OCI-LY7 (cell line): Measurements from ENCODE around the gene MUC4. TPM values are rescaled to one million over a fixed set of nuclear protein-coding genes. Genes with fewer than 3 reads are reported as not detected.
A peak's percentile ranks its signal among the peaks of the same experiment; 100 is the strongest.

Source experiments
- BruUV-seq: library from RNA; stranded (reverse); fragments of 400-500 nt; replicated peaks from 2 replicates; lab custom pipeline; 2021; lab: Mats Ljungman, UMichigan
- CTCF ChIA-PET: fragments of 300-600 bp; sonication (Branson Sonifier 250); formaldehyde crosslinking; loops from one replicate; lab custom pipeline; 2022; ENCODE audit warnings: antibody characterized with exemption; ENCODE audit not compliant: unreplicated experiment; lab: Charles Lee
- POLR2A ChIA-PET: fragments of 300-600 bp; sonication (Branson Sonifier 250); formaldehyde crosslinking; loops from one replicate; lab custom pipeline; 2022; ENCODE audit warnings: antibody characterized with exemption; lab: Charles Lee
- DNase-seq: peaks from one replicate; pipeline ENCODE4 v3.0.0-alpha.2; 2015; ENCODE audit warnings: low spot score
- H2AFZ ChIP-seq: fragments of 200-600 bp; sonication (generic), shearing (Covaris generic); 2 replicates; pipeline ENCODE4 v1.6.1; 2014; ENCODE audit warnings: mild to moderate bottlenecking, antibody characterized with exemption, low read length, moderate library complexity
- H3K27ac ChIP-seq: fragments of 200-600 bp; sonication (generic); 2 replicates; pipeline ENCODE4 v1.5.1; 2014; ENCODE audit warnings: mixed run types, low read depth, mild to moderate bottlenecking, moderate library complexity, low read length, inconsistent platforms; ENCODE audit not compliant: poor library complexity, severe bottlenecking
- H3K36me3 ChIP-seq: fragments of 200-600 bp; sonication (generic); 2 replicates; pipeline ENCODE4 v1.6.1; 2014; ENCODE audit warnings: mild to moderate bottlenecking, antibody characterized with exemption, low read length, moderate library complexity, mixed read lengths; ENCODE audit not compliant: insufficient read depth
- H3K4me1 ChIP-seq: fragments of 200-600 bp; sonication (generic); 2 replicates; pipeline ENCODE4 v1.5.1; 2014; ENCODE audit warnings: mild to moderate bottlenecking, low read length; ENCODE audit not compliant: insufficient read depth, poor library complexity, severe bottlenecking
- H3K4me2 ChIP-seq: fragments of 200-600 bp; sonication (generic); 2 replicates; pipeline ENCODE4 v1.6.1; 2014; ENCODE audit warnings: mild to moderate bottlenecking, low read length
- H3K4me3 ChIP-seq: fragments of 200-600 bp; sonication (generic); 2 replicates; pipeline ENCODE4 v1.5.1; 2014; ENCODE audit warnings: mild to moderate bottlenecking, low read depth, low read length; ENCODE audit not compliant: poor library complexity, severe bottlenecking
- H3K79me2 ChIP-seq: fragments of 200-600 bp; sonication (generic); 2 replicates; pipeline ENCODE4 v1.6.1; 2016; ENCODE audit warnings: low read depth, mild to moderate bottlenecking, low read length, moderate library complexity, mixed read lengths; ENCODE audit not compliant: insufficient read depth
- H3K9me2 ChIP-seq: fragments of 200-600 bp; sonication (generic); 2 replicates; pipeline ENCODE4 v1.6.1; 2016; ENCODE audit warnings: mild to moderate bottlenecking, low read length, mixed read lengths; ENCODE audit not compliant: insufficient read depth
- H3K9me3 ChIP-seq: fragments of 200-600 bp; sonication (generic); 2 replicates; pipeline ENCODE4 v1.6.1; 2014; ENCODE audit warnings: mild to moderate bottlenecking, mixed run types, low read length, mixed read lengths
- H4K20me1 ChIP-seq: fragments of 200-600 bp; sonication (generic); 2 replicates; pipeline ENCODE4 v1.6.1; 2014; ENCODE audit warnings: mild to moderate bottlenecking, antibody characterized with exemption, low read length, moderate library complexity, mixed read lengths; ENCODE audit not compliant: insufficient read depth
- CTCF ChIP-seq: fragments of 200-600 bp; sonication (generic); conservative IDR thresholded peaks from 2 replicates; pipeline ENCODE4 v1.5.1; 2014; ENCODE audit warnings: mild to moderate bottlenecking, antibody characterized with exemption, low read length, moderate library complexity, mixed read lengths
- EZH2phosphoT487 ChIP-seq: fragments of 200-600 bp; sonication (generic); IDR thresholded peaks from 2 replicates; pipeline ENCODE4 v1.6.1; 2018; ENCODE audit warnings: low read depth, borderline replicate concordance, mild to moderate bottlenecking, mixed run types, antibody characterized with exemption, low read length, moderate library complexity, mixed read lengths
- intact Hi-C: fragments of 100-400 bp; cut with micrococcal nuclease; formaldehyde crosslinking; loops from one replicate; pipeline ENCODE4 v1.10.0; 2022; ENCODE audit not compliant: unreplicated experiment
- total RNA-seq, 2 experiments: library from RNA; depleted of rRNA in 1 of 2; stranded (reverse); fragments of >200 nt in 1 of 2; shearing (Covaris generic) in 1 of 2; gene quantifications; 2 replicates each; pipeline ENCODE4 v1.2.3, GENCODE V29; 2014 to 2022

MUC4 gene
- total RNA-seq, 2 experiments from 2014 or later = 0.03 to 0.42 TPM

- H3K27ac ChIP-seq = peak overlapping the region; percentile 68
- CTCF ChIA-PET = interaction anchor here (1.9 kb wide), 1 partner anchor 12 kb away, joined by 9 read pairs; no protein-coding TSS in a partner anchor
- H3K9me3 ChIP-seq = no peaks in the 10 kb centered on the region
- peaks cover 23% of the 10 kb centered on the region for H3K4me1 ChIP-seq
- no peaks in the 10 kb centered on the region for H3K36me3 ChIP-seq
- intact Hi-C loops = no loop called here
- peak; percentile 80 for DNase-seq
- H3K4me3 ChIP-seq = peak overlapping the region; percentile 11
- BruUV-seq = no TSS peak
- POLR2A ChIA-PET = interaction anchor here (0.6 to 1.3 kb wide), 4 partner anchors 10 to 121 kb away, joined by 3 to 5 read pairs (median 4); no protein-coding TSS in a partner anchor
- no peaks in the 10 kb centered on the region for H3K9me2 ChIP-seq
- no peaks in the 10 kb centered on the region for H3K79me2 ChIP-seq
- H4K20me1 ChIP-seq = no peaks in the 10 kb centered on the region
- H2AFZ ChIP-seq = peak overlapping the region; percentile 70
- H3K4me2 ChIP-seq = peak overlapping the region; percentile 67
- TF ChIP-seq CTCF (no peak), EZH2phosphoT487 (no peak)
Measured at GRCh38 chr3:195838714-195839113, 27.0 kb upstream of the MUC4 start.

- Histone ChIP-seq H3K36me3 (no peaks in the 10 kb centered on the region), H3K4me2 (no peak overlapping the region), H3K27ac (no peak overlapping the region), H3K4me3 (no peak overlapping the region), H3K79me2 (no peaks in the 10 kb centered on the region), H4K20me1 (no peaks in the 10 kb centered on the region), H2AFZ (no peak overlapping the region), H3K9me3 (no peaks in the 10 kb centered on the region), H3K4me1 (peaks cover 23% of the 10 kb centered on the region), H3K9me2 (no peaks in the 10 kb centered on the region)
- DNase-seq = no peak
- no peak for TF ChIP-seq EZH2phosphoT487
- no peak for TF ChIP-seq CTCF
- ChIA-PET CTCF (no interaction called here), POLR2A (interaction anchor here (1.1 kb wide), 1 partner anchor 163 kb away, joined by 3 read pairs; no protein-coding TSS in a partner anchor)
- BruUV-seq = no TSS peak
- intact Hi-C loops = no loop called here
Measured at GRCh38 chr3:195836476-195837135, 24.9 kb upstream of the MUC4 start.

- ChIA-PET POLR2A (interaction anchor here (1.1 kb wide), 1 partner anchor 163 kb away, joined by 3 read pairs; no protein-coding TSS in a partner anchor), CTCF (no interaction called here)
- Histone ChIP-seq H3K36me3 (no peaks in the 10 kb centered on the region), H4K20me1 (no peaks in the 10 kb centered on the region), H3K4me1 (peaks cover 23% of the 10 kb centered on the region), H3K9me2 (no peaks in the 10 kb centered on the region), H3K4me2 (no peak overlapping the region), H3K4me3 (no peak overlapping the region), H3K79me2 (no peaks in the 10 kb centered on the region), H3K27ac (no peak overlapping the region), H2AFZ (no peak overlapping the region), H3K9me3 (no peaks in the 10 kb centered on the region)
- no peak for DNase-seq
- no peak for TF ChIP-seq CTCF
- no peak for TF ChIP-seq EZH2phosphoT487
- BruUV-seq = no TSS peak
- intact Hi-C loops = no loop called here
Measured at GRCh38 chr3:195835791-195836190, 24.1 kb upstream of the MUC4 start.
